SK-MEL-5 (cell line): ENCODE data around the gene CACNA1C. TPM values are rescaled to one million over a fixed set of nuclear protein-coding genes. Genes with fewer than 3 reads are reported as not detected.

Source experiments
- DNase-seq: peaks from one replicate; pipeline ENCODE4 v3.0.0-alpha.2; 2016; ENCODE audit warnings: low read depth, low spot score
- in situ Hi-C: cut with HindIII; loops from 2 replicates; pipeline ENCODE4 v1.10.0; 2016; ENCODE audit warnings: low sequenced_read_pairs, high pct_unique_total_duplicates, low pct_unique_long_range_greater_than_20kb
- total RNA-seq: library from RNA; depleted of rRNA; stranded (reverse); fragments of >200 nt; shearing (Covaris generic); gene quantifications from 2 replicates; pipeline ENCODE4 v1.2.3, GENCODE V29; 2014

The CACNA1C gene
- total RNA-seq, 1 experiment from 2014 or later = 0.05 TPM

- DNase-seq = no peak
- in situ Hi-C loops = no loop called here
These were observed 500.8 kb downstream of the CACNA1C start for GRCh38 chr12:2553388-2554126.

- no peak for DNase-seq
- in situ Hi-C loops = no loop called here
These were observed 502.8 kb downstream of the CACNA1C start for GRCh38 chr12:2555487-2556082.

- in situ Hi-C loops = no loop called here
- no peak for DNase-seq
These were observed 504.8 kb downstream of the CACNA1C start for GRCh38 chr12:2557597-2557996.

GRCh38 chr12:2559931-2560330 lies 507.1 kb downstream of the CACNA1C start:
- DNase-seq = no peak
- in situ Hi-C loops = no loop called here

- in situ Hi-C loops = no loop called here
- DNase-seq = no peak
These were observed 507.6 kb downstream of the CACNA1C start for GRCh38 chr12:2560356-2560755.

GRCh38 chr12:2561367-2561766 lies 508.6 kb downstream of the CACNA1C start:
- in situ Hi-C loops = no loop called here
- DNase-seq = no peak

- in situ Hi-C loops = no loop called here
- DNase-seq = no peak
These were observed 509.6 kb downstream of the CACNA1C start for GRCh38 chr12:2562400-2562799.

GRCh38 chr12:2563709-2564108 lies 510.9 kb downstream of the CACNA1C start:
- DNase-seq = no peak
- in situ Hi-C loops = no loop called here

- in situ Hi-C loops = no loop called here
- no peak for DNase-seq
These were observed 513.4 kb downstream of the CACNA1C start for GRCh38 chr12:2566161-2566560.

GRCh38 chr12:2567711-2568110 lies 514.9 kb downstream of the CACNA1C start:
- no peak for DNase-seq
- in situ Hi-C loops = no loop called here

- in situ Hi-C loops = no loop called here
These were observed 517.8 kb downstream of the CACNA1C start for GRCh38 chr12:2570562-2570961.

GRCh38 chr12:2574355-2574935 lies 521.7 kb downstream of the CACNA1C start:
- DNase-seq = no peak
- in situ Hi-C loops = no loop called here

More at GRCh38 chr12:2570562-2570961, 517.8 kb downstream of the CACNA1C start:
- no peak for DNase-seq

GRCh38 chr12:2575245-2575644 lies 522.5 kb downstream of the CACNA1C start:
- in situ Hi-C loops = no loop called here

GRCh38 chr12:2578211-2578610 lies 525.4 kb downstream of the CACNA1C start:
- in situ Hi-C loops = no loop called here
- DNase-seq = no peak

More at GRCh38 chr12:2575245-2575644, 522.5 kb downstream of the CACNA1C start:
- DNase-seq = no peak

GRCh38 chr12:2578772-2579171 lies 526.0 kb downstream of the CACNA1C start:
- in situ Hi-C loops = no loop called here
- no peak for DNase-seq

GRCh38 chr12:2580821-2581220 lies 528.0 kb downstream of the CACNA1C start:
- in situ Hi-C loops = no loop called here
- DNase-seq = no peak

- no peak for DNase-seq
- in situ Hi-C loops = no loop called here
These were observed 528.7 kb downstream of the CACNA1C start for GRCh38 chr12:2581293-2582045.

- in situ Hi-C loops = no loop called here
These were observed 529.8 kb downstream of the CACNA1C start for GRCh38 chr12:2582631-2583030.

More at GRCh38 chr12:2582631-2583030, 529.8 kb downstream of the CACNA1C start:
- DNase-seq = no peak
